ENCODE results near the gene AUH.

- TF ChIP-seq CTCF (conservative IDR thresholded peaks at IDR 0.05; ENCODE audit: low read length) (no peak), EZH2phosphoT487 (IDR thresholded peaks at IDR 0.05; ENCODE audit: borderline replicate concordance, low read depth, low read length) (no peak)
Observed at GRCh38 chr9:91386765-91387164, 25.0 kb upstream of the AUH start.
